ENCODE results near the gene MYH15. TPM values are rescaled to one million over a fixed set of nuclear protein-coding genes. Genes with fewer than 3 reads are reported as not detected.

The MYH15 gene
- total RNA-seq, 2 donors from 2014 or later = 0.07 to 0.15 TPM

DNA sequence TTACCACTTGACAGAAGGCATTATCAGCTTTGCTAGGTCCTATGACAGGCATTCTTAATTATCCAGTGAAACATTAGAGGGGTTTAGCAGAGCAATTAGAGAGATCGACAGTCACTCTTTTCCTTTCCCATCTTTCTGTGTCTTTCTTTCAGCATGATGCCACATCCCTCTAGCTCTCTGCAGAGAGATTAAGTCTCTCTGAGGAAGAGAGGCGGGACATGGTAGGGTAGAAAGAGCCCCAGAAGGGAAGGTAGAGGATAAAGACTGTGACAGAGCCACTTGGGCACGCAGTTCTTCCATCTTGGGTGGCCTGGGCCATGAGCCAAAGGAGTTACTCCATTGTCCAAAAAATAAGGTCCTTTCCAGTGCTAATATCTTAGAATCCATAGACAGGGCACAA lies 158.2 kb downstream of the MYH15 start:
- Histone ChIP-seq H3K27me3 (ENCODE audit: control insufficient read depth, insufficient read depth, low read length, poor library complexity, severe bottlenecking) (no peaks in the 10 kb centered on the region), H3K4me3 (ENCODE audit: low read length) (no peak overlapping the region), H3K4me1 (ENCODE audit: control insufficient read depth, insufficient read depth, low read length) (no peaks in the 10 kb centered on the region), H3K9me3 (ENCODE audit: control insufficient read depth, low read length) (no peaks in the 10 kb centered on the region), H3K36me3 (ENCODE audit: control insufficient read depth, insufficient read depth, low read length) (no peaks in the 10 kb centered on the region), H3K9ac (ENCODE audit: extremely low read depth, low read length, poor library complexity, severe bottlenecking) (no peak overlapping the region), H3K27ac (ENCODE audit: low read depth, low read length) (no peak overlapping the region)
- whole genome bisulfite sequencing, 2 experiments (ENCODE audit: insufficient coverage in 1 of 2, insufficient read length in 1 of 2) = 61 to 100% methylated on average over 1 to 3 of the region's 3 CpGs
- no peak for TF ChIP-seq CTCF (conservative IDR thresholded peaks at IDR 0.05)
- H3K4me1 Mint-ChIP-seq = no peaks in the 10 kb centered on the region
- no peak overlapping the region for H3K27ac Mint-ChIP-seq
- H3K36me3 Mint-ChIP-seq (ENCODE audit: low read depth) = no peaks in the 10 kb centered on the region
- no peak overlapping the region for H3K4me3 Mint-ChIP-seq
- H3K9me3 Mint-ChIP-seq = no peaks in the 10 kb centered on the region
- no peak for DNase-seq
- H3K27me3 Mint-ChIP-seq (ENCODE audit: insufficient read depth) = no peaks in the 10 kb centered on the region

DNA sequence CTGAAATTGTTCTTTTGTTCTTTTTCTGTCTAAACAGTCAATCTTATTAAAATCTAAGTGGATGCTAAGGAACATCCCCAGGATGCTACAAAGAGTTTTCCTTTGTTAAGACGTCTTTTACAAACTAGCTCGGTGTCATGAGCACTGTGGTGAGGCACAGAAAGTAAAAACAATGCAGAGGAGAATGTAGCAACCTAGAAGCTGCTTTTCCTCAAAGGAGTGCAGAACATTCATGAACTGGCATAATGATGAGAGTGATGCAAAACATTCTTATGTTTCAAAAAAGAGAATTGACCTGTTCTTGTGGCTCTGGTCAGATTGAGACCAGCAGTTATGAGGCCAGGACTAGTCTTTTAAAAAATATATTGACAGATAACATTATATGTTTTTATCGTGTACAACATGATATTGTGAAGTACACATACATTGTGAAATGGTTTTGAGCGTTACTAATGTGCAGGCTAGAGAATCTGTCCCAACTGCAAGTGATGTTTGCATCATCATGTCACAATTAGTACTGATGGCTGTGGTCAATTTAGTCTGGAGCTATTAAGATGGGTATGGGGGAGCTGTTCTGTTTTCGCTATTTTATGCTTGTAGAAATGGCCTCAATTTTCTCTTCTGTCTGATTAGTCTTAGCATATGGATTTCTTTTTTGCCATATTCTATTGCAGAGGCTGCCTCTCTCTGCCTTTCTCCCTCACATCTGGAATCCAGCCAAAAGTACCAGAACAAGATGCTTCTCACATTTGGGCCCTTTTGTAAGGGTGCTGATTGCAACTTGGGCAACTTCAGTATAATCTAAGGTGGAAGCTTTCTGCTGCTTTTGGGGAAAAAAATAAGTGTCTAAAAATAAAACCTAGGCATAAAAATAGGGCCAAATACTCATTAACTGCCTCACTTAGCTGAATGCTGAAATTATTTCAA lies 163.8 kb downstream of the MYH15 start:
- H3K4me3 ChIP-seq (ENCODE audit: low read length) = no peak overlapping the region
- TF ChIP-seq CTCF (conservative IDR thresholded peaks at IDR 0.05) = no peak
- H3K27me3 ChIP-seq (ENCODE audit: control insufficient read depth, insufficient read depth, low read length, poor library complexity, severe bottlenecking) = no peaks in the 10 kb centered on the region
- Mint-ChIP-seq H3K36me3 (ENCODE audit: low read depth) (no peaks in the 10 kb centered on the region), H3K27ac (no peak overlapping the region), H3K4me1 (no peaks in the 10 kb centered on the region), H3K9me3 (no peaks in the 10 kb centered on the region), H3K27me3 (ENCODE audit: insufficient read depth) (no peaks in the 10 kb centered on the region), H3K4me3 (no peak overlapping the region)
- H3K9me3 ChIP-seq (ENCODE audit: control insufficient read depth, low read length) = no peaks in the 10 kb centered on the region
- 87 to 91% methylated on average over 4 to 5 of the region's 5 CpGs for WGBS, 2 experiments (ENCODE audit: insufficient coverage in 1 of 2, insufficient read length in 1 of 2)
- H3K36me3 ChIP-seq (ENCODE audit: control insufficient read depth, insufficient read depth, low read length) = no peaks in the 10 kb centered on the region
- H3K4me1 ChIP-seq (ENCODE audit: control insufficient read depth, insufficient read depth, low read length) = no peaks in the 10 kb centered on the region
- no peak for DNase-seq
- peak overlapping the region; percentile 78 for H3K27ac ChIP-seq (ENCODE audit: low read depth, low read length)
- no peak overlapping the region for H3K9ac ChIP-seq (ENCODE audit: extremely low read depth, low read length, poor library complexity, severe bottlenecking)

DNA sequence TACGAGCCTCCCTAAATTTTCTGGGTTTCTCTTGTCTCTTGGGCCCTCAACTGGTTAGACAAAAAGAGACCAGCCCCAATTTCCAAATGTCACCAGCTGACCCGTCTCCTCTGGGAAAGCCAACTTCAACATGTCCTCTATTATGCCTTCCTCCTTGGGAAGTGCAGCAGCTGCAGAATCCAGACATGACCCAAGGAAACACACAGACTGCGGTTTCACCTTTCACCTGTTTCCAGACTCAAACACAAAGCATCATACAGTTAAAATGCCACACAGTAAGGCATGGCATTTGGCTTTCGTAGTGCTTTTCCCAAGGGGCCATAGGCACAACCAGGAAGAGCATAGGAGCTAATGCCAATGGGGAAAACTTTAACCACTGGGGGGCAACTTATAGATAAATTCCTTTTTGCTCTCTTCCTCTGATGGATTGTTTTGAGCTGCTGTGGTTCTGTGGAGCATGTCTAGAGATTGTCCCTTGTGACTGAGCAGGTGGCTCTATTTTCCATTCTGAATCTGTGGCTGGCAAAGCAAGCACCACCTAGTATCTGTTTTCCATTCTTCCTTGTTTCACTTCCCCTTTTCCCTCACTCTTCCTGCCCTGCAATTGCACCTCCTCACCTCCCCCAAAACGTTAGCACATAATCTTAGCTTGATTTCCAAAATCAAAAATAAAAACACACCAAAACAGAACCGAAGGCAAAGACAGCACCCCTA lies 164.7 kb downstream of the MYH15 start:
- H3K27ac Mint-ChIP-seq = no peak overlapping the region
- TF ChIP-seq CTCF (conservative IDR thresholded peaks at IDR 0.05) = no peak
- H3K27ac ChIP-seq (ENCODE audit: low read depth, low read length) = peak overlapping the region; percentile 78
- no peaks in the 10 kb centered on the region for H3K9me3 Mint-ChIP-seq
- no peaks in the 10 kb centered on the region for H3K4me1 ChIP-seq (ENCODE audit: control insufficient read depth, insufficient read depth, low read length)
- WGBS, 2 experiments (ENCODE audit: insufficient coverage in 1 of 2, insufficient read length in 1 of 2) = 47 to 60% methylated on average over 3 to 6 of the region's 6 CpGs
- no peak overlapping the region for H3K4me3 ChIP-seq (ENCODE audit: low read length)
- no peaks in the 10 kb centered on the region for H3K27me3 Mint-ChIP-seq (ENCODE audit: insufficient read depth)
- no peak overlapping the region for H3K4me3 Mint-ChIP-seq
- no peaks in the 10 kb centered on the region for H3K9me3 ChIP-seq (ENCODE audit: control insufficient read depth, low read length)
- no peaks in the 10 kb centered on the region for H3K4me1 Mint-ChIP-seq
- DNase-seq = no peak
- no peaks in the 10 kb centered on the region for H3K27me3 ChIP-seq (ENCODE audit: control insufficient read depth, insufficient read depth, low read length, poor library complexity, severe bottlenecking)
- H3K36me3 ChIP-seq (ENCODE audit: control insufficient read depth, insufficient read depth, low read length) = no peaks in the 10 kb centered on the region
- no peaks in the 10 kb centered on the region for H3K36me3 Mint-ChIP-seq (ENCODE audit: low read depth)
- no peak overlapping the region for H3K9ac ChIP-seq (ENCODE audit: extremely low read depth, low read length, poor library complexity, severe bottlenecking)
